ENCODE data around the gene GPC6.

DNA sequence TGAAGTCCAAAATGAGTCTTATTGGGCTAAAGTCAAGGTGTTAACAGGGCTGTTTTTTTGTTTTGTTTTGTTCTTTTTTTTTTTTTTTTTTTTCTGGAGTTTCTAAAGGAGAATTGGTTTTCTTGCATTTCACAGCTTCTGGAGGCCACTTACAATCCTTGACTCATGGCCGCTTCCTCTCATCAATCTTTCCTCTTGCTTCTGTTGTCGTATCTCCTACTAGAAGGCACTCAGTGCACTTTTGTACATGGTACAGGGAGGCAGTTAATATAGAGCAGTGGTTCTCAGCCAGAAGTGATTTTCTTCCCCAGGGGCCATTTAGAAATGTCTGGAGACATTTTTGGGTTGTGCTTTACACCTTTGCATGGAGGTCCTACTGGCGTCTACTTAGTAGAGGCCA is 706.3 kb downstream of the GPC6 start:
- TF ChIP-seq, protein P1, sequence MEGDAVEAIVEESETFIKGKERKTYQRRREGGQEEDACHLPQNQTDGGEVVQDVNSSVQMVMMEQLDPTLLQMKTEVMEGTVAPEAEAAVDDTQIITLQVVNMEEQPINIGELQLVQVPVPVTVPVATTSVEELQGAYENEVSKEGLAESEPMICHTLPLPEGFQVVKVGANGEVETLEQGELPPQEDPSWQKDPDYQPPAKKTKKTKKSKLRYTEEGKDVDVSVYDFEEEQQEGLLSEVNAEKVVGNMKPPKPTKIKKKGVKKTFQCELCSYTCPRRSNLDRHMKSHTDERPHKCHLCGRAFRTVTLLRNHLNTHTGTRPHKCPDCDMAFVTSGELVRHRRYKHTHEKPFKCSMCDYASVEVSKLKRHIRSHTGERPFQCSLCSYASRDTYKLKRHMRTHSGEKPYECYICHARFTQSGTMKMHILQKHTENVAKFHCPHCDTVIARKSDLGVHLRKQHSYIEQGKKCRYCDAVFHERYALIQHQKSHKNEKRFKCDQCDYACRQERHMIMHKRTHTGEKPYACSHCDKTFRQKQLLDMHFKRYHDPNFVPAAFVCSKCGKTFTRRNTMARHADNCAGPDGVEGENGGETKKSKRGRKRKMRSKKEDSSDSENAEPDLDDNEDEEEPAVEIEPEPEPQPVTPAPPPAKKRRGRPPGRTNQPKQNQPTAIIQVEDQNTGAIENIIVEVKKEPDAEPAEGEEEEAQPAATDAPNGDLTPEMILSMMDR (IDR thresholded peaks at IDR 0.05), result no peak
- TF ChIP-seq POLR2AphosphoS5 (IDR thresholded peaks at IDR 0.05) (no peak), EP300 (IDR thresholded peaks at IDR 0.05) (no peak)
